ENCODE measurements around the gene TMIE.
"Not testable (repeated sequence)": the region's sequence is repeated elsewhere in the genome, so short reads cannot be mapped to it uniquely, and the experiment has no call there.

TMIE gene

DNA sequence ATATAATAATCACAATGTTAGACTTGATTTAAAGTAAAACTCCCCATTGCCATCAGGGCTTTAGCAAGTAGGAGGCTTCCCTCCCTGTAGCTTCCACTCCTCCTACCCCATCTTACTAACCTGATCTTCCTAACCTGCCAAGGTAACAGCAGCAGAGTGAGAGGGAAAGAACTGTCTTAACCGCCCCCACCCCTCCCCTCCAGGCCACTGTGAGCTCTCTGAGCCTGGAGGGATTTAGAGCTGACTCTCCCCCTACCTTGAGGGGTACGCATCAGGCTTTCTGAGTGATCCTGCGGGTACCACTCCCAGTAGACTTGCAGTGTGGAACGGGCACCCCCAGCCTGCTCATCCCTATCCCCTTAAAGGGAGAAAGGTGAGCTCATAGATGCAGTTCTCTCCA, 27.8 kb downstream of the TMIE start:
- no peak for DNase-seq

- DNase-seq = no peak
These were observed 29.6 kb downstream of the TMIE start for GRCh38 chr3:46730819-46731218.

DNA sequence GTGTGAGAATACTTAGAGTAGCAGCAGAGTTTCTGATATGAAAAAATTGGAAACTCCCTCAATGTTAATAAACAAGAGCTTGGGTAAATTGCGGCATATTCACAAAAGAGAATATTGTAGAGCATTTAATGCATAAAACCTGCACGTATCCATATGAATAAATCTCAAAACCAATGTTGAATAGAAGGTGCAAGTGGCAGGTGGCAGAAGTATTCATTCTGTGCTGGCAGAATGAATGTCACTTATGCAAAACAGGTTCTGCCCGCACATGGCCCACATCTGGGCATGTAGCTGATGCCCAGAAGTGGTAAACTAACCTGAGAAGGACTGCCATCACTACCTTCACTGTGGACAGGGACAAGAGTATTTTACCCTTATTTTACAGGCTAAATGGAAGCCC, 30.6 kb downstream of the TMIE start:
- no peak for DNase-seq

- DNase-seq = no peak
These were observed 32.0 kb downstream of the TMIE start for GRCh38 chr3:46733026-46733800.

DNA sequence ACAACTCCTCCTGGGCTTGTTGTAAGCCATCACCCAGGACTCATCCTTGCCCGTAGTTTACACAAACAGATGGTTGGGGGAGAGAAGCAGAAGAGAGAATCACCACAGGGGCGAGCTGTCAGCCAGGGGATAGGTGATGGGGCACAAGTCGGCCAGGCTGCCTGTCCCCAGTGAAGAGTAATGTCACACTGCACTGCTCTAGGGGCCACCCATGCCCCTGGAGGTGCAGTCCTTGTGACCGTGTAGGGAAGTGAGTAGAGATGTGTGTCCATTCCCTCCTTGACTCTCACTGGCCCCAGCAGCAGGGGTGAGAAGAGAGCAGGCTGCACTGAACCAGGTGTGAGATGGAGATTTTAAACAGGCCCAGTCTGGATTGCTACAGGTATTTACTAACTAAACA, 33.6 kb downstream of the TMIE start:
- DNase-seq = no peak

DNA sequence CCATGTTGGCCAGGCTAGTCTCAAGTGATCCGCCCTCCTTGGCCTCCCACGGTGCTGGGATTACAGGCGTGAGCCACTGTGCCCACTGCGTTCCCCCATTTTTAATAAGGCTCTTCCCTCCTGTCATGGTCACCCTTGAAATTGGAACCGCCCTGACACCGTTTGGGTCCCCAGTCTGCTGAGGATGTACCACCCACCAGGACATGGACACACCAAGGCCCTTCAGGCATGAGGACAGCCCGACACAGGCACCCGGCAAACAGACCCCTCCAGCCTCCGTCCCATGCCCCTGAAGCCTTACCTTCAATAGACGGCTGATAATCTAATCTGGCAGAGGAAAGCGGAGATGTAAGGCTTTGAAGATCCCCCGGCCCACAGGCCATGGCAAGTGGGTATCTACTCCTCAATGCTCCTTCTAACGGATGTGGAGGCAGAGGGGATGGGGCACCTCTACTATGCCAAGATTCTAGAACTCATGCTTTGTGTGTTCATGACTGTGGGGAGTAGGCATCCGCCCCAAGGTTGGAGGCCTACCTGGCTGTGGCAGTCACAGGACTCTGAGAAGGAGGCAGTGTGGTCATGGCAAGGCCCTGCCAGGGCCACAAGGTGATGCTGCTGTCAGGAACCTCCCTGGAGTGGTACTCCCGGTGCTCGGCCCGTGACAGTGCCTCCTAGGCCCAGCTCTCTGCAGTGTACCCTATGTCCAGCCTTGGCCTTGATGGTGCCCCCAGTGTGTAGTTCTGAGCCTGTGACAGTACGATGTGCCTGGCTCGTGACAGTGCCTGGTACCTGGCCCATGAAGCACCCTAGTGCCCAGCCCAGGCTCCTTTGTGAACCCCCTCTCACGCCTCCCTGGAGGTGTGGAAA, 35.0 kb downstream of the TMIE start:
- no peak for DNase-seq

GRCh38 chr3:46737329-46737731, 36.1 kb downstream of the TMIE start:
- no peak for DNase-seq

- DNase-seq = not testable (repeated sequence)
These were observed 38.4 kb downstream of the TMIE start for GRCh38 chr3:46739565-46739964.

GRCh38 chr3:46742992-46743585, 41.9 kb downstream of the TMIE start:
- DNase-seq = no peak

DNA sequence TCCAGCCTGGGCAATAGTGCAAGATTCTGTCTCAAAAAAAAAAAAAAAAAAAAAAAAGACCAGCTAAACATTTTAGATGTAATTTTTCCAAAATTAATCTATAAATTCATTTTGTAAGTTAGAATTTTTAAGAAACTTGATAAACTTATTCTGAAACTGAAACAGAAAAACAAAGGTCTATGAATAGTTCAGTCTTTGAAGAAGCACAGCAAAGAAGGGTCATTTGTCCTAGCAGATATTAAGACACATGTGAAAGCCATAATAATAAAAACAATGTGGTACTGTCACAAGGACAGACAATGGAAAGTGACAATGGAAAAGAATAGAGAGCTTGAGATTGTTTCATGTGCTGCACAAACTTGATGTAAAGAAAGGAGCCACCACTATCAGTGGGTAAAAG, 45.5 kb downstream of the TMIE start:
- DNase-seq = no peak

- no peak for DNase-seq
These were observed 47.0 kb downstream of the TMIE start for GRCh38 chr3:46748170-46748569.

DNA sequence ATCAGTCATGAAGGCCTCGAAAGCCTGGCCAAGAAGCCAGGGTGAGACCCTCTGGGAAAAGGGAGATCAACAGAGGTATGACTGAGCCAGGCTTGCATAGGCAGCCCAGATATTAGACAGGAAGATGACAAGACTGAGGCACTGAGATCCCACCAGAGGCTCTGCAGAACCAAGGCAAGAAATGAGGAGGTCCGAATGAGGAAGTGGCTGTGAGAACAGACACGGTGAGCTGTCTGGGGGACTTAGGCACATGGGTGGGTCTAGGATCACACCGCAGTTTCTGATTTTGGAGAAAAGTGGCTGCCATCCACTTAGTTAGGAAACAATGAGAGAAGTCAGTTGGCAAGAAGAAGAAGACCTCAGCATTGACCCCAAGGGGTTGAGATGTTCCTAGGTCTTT, 47.9 kb downstream of the TMIE start:
- no peak for DNase-seq

DNA sequence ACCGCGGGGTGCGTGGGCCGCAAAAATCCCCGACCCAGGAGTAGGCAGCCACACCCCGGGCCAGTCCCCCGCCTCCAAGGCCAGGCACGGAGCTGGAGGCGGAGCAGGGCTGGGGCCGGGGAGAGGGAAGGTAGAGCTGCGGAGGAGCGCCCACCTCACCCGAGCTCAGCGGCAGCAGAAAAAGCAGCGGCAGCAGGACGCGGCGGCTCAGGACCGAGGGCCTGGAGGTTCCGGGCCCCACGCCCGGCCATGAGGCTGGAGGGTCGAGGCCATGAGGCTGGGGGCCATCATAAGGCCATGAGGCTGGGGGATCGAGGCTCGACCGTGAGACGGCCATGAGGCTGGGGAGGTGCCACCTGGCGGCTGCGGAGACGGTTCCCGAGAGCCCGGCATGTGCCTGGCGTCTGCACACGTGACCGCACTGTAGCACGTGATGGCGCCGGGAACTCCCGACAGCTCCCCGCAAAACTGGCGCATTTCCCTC, 49.4 kb downstream of the TMIE start:
- DNase-seq = no peak

- DNase-seq = not testable (repeated sequence)
These were observed 51.9 kb downstream of the TMIE start for GRCh38 chr3:46753127-46753526.

- DNase-seq = no peak
These were observed 54.5 kb downstream of the TMIE start for GRCh38 chr3:46755646-46756045.

GRCh38 chr3:46756642-46757041, 55.5 kb downstream of the TMIE start:
- DNase-seq = no peak

DNA sequence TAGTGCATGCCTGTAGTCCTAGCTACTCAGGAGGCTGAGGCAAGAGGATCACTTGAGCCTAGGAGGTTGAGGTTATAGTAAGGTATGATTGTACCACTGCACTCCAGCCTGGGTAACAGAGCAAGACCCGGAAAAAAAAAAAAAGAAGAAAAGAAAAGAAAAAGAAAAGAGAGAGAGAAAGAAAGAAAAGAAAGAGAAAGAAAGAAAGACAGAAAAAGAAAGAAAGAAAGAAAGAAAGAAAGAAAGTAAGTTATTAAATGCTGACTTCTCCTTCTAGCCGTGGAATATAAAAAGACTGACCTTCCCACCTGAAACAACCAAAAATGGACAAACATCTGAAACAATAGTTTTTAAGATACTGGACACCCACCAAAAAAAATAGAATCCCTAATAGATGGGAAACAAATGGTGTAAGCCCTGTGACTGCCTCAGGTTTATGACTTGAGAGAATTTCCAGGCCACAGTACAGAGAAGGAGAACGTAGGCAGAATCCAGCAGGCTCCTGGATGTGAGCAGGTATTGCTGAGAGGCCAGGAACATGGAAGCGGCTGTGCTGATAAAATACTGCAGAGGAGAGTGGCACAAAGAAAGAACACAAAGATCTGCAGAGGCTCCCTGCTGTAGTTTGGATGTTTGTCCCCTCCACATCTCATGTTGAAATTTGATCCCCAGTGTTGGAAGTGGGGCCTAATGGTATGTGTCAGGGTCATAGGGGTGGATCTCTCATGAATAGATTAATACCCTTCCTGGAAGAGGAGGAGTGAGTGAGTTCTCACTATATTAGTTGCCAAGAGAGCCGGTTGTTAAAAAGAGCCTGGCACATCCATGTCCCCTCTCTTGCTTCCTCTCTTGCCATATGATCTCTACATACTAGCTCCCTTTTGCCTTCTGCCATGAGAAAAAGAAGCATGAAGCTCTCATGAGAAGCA, 58.3 kb downstream of the TMIE start:
- no peak for DNase-seq
